Measurements from ENCODE around the gene EXOSC10. TPM values are rescaled to one million over a fixed set of nuclear protein-coding genes. Genes with fewer than 3 reads are reported as not detected.

Gene EXOSC10
- total and polyA plus RNA-seq, 2 of the 13 experiments (the other 11 are each of a cell fraction or from before 2014, with no cell fraction given) = 48.4 to 67.6 TPM

DNA sequence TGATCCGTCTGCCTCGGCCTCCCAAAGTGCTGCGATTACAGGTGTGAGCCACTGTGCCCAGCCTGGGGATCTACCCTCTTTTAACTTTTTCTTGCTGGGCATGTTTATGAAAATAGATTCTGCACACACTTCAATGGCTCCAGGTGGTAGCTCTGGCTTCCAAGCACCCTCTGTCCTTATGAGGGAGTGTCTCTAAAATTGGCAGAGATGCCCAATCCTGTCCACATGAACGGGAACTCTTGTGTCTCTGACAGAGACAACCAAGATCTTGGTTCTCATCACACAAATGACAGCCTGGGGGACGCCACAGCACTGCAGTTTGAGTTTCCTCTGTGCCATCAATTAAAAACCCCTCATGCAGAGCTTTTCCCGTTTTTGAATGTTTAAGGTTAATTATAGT lies 46.1 kb upstream of the EXOSC10 start (continued):
- TF ChIP-seq, protein P1, sequence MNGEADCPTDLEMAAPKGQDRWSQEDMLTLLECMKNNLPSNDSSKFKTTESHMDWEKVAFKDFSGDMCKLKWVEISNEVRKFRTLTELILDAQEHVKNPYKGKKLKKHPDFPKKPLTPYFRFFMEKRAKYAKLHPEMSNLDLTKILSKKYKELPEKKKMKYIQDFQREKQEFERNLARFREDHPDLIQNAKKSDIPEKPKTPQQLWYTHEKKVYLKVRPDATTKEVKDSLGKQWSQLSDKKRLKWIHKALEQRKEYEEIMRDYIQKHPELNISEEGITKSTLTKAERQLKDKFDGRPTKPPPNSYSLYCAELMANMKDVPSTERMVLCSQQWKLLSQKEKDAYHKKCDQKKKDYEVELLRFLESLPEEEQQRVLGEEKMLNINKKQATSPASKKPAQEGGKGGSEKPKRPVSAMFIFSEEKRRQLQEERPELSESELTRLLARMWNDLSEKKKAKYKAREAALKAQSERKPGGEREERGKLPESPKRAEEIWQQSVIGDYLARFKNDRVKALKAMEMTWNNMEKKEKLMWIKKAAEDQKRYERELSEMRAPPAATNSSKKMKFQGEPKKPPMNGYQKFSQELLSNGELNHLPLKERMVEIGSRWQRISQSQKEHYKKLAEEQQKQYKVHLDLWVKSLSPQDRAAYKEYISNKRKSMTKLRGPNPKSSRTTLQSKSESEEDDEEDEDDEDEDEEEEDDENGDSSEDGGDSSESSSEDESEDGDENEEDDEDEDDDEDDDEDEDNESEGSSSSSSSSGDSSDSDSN (CRISPR knock-in tag; IDR thresholded peaks at IDR 0.05) = no peak
- TF ChIP-seq TARDBP (CRISPR knock-in tag; IDR thresholded peaks at IDR 0.05) (no peak), YEATS2 (CRISPR knock-in tag; IDR thresholded peaks at IDR 0.05; ENCODE audit: borderline replicate concordance) (no peak), SOX13 (IDR thresholded peaks at IDR 0.05) (no peak), SOX13 (CRISPR knock-in tag; conservative IDR thresholded peaks at IDR 0.05 in 1 of 2, IDR thresholded peaks at IDR 0.05 in 1 of 2) (no peak)
- TF ChIP-seq, protein P2, sequence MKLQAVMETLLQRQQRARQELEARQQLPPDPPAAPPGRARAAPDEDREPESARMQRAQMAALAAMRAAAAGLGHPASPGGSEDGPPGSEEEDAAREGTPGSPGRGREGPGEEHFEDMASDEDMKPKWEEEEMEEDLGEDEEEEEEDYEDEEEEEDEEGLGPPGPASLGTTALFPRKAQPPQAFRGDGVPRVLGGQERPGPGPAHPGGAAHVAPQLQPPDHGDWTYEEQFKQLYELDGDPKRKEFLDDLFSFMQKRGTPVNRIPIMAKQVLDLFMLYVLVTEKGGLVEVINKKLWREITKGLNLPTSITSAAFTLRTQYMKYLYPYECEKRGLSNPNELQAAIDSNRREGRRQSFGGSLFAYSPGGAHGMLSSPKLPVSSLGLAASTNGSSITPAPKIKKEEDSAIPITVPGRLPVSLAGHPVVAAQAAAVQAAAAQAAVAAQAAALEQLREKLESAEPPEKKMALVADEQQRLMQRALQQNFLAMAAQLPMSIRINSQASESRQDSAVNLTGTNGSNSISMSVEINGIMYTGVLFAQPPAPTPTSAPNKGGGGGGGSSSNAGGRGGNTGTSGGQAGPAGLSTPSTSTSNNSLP (IDR thresholded peaks at IDR 0.05; ENCODE audit: low read depth, low read length) = no peak
- TF ChIP-seq, protein P3, sequence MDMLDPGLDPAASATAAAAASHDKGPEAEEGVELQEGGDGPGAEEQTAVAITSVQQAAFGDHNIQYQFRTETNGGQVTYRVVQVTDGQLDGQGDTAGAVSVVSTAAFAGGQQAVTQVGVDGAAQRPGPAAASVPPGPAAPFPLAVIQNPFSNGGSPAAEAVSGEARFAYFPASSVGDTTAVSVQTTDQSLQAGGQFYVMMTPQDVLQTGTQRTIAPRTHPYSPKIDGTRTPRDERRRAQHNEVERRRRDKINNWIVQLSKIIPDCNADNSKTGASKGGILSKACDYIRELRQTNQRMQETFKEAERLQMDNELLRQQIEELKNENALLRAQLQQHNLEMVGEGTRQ (IDR thresholded peaks at IDR 0.05; ENCODE audit: low read depth, low read length) = no peak
- TF ChIP-seq, protein P3 (CRISPR knock-in tag; IDR thresholded peaks at IDR 0.05; ENCODE audit: borderline replicate concordance) = no peak

Measured in HepG2 (cell line).